Placental pericyte (primary cell): ENCODE results near the gene B4GALT2. TPM values are rescaled to one million over a fixed set of nuclear protein-coding genes. Genes with fewer than 3 reads are reported as not detected.

Experiments
- total RNA-seq: library from RNA; depleted of rRNA; stranded (reverse); fragments of >200 nt; gene quantifications from 2 replicates; pipeline ENCODE4 v1.2.3, GENCODE V29; 2012

B4GALT2 gene
- total RNA-seq = 73.1 and 133 TPM in 2 replicates

GRCh38 chr1:43978551-43979260, at the start of gene B4GALT2:
Gene B4GALT2 (plus strand): TSS chr1:43979210. CDS start chr1:43981161, 1,951 bp downstream.

GRCh38 chr1:43933386-43934100, 45.5 kb upstream of the B4GALT2 start, which contains the start of gene ARTN:
Gene ARTN (plus strand): TSS chr1:43933801. CDS start chr1:43935657, 1,856 bp downstream.

GRCh38 chr1:43946236-43947060, 32.6 kb upstream of the B4GALT2 start, which contains the start of gene IPO13:
Gene IPO13 (plus strand): TSS chr1:43946950. CDS start chr1:43947601, 651 bp downstream.

GRCh38 chr1:43969746-43970466, 9.1 kb upstream of the B4GALT2 start, which contains the start of gene DPH2:
Gene DPH2 (plus strand): TSS chr1:43970010. CDS start chr1:43970176, 166 bp downstream.

GRCh38 chr1:43974443-43975248, 4.4 kb upstream of the B4GALT2 start, which contains the start of gene ATP6V0B:
Gene ATP6V0B (plus strand): TSS chr1:43974960. CDS start chr1:43975041, 81 bp downstream.

GRCh38 chr1:43991476-43992231, 12.6 kb downstream of the B4GALT2 start, which contains the start of gene CCDC24:
Gene CCDC24 (plus strand): TSS chr1:43991599. CDS start chr1:43991879, 280 bp downstream.

GRCh38 chr1:44031252-44032169, 52.5 kb downstream of the B4GALT2 start, which contains the start of gene SLC6A9:
Gene SLC6A9 (minus strand): TSS chr1:44031462. CDS start chr1:44024277, 7,185 bp downstream.

Other genes starting within 250 kb of the B4GALT2 start
- gene ARTN, start 45.4 kb upstream of the B4GALT2 start, total RNA-seq = 0.14 TPM in 1 of 2 replicates, not detected in the other
- 21.0 and 28.9 TPM in 2 replicates for gene IPO13, start 32.3 kb upstream of the B4GALT2 start, total RNA-seq
- 32.2 and 43.4 TPM in 2 replicates for gene DPH2, start 9.2 kb upstream of the B4GALT2 start, total RNA-seq
- gene ATP6V0B, start 4.2 kb upstream of the B4GALT2 start, total RNA-seq = 113 and 121 TPM in 2 replicates
- 3.7 and 4.4 TPM in 2 replicates for gene CCDC24, start 12.4 kb downstream of the B4GALT2 start, total RNA-seq
- 7.7 and 70.0 TPM in 2 replicates for gene SLC6A9, start 52.3 kb downstream of the B4GALT2 start, total RNA-seq
- under 0.01 and 0.14 TPM in 2 replicates for gene KLF17, start 139.6 kb downstream of the B4GALT2 start, total RNA-seq
- gene KLF18, start 162.4 kb downstream of the B4GALT2 start, total RNA-seq = not detected in 2 replicates
- gene DMAP1, start 234.3 kb downstream of the B4GALT2 start, total RNA-seq = 27.4 and 28.8 TPM in 2 replicates